ENCODE data around the gene MMRN2.
"Not testable (repeated sequence)": the region's sequence is repeated elsewhere in the genome, so short reads cannot be mapped to it uniquely, and the experiment has no call there.

GRCh38 chr10:86952697-86953096 lies 4.7 kb downstream of the MMRN2 start:
- not testable (repeated sequence) for TF ChIP-seq CTCF, POLR2A (IDR thresholded peaks at IDR 0.05)

All from body of pancreas (tissue), 4 donors.